GM12801 (cell line): ENCODE measurements around the gene NPR1.

Experiments
- CTCF ChIP-seq: IDR thresholded peaks from one replicate; pipeline ENCODE4 v1.5.1; 2011; ENCODE audit warnings: control low read depth; ENCODE audit not compliant: insufficient read length; ENCODE audit errors: extremely low read depth

The NPR1 gene

GRCh38 chr1:153728305-153729066, 50.0 kb downstream of the NPR1 start:
- no peak for TF ChIP-seq CTCF

- TF ChIP-seq CTCF, result no peak
These were observed 52.0 kb downstream of the NPR1 start for GRCh38 chr1:153730468-153730988.

GRCh38 chr1:153733970-153734369, 55.5 kb downstream of the NPR1 start:
- TF ChIP-seq CTCF, result no peak

- no peak for TF ChIP-seq CTCF
These were observed 56.1 kb downstream of the NPR1 start for GRCh38 chr1:153734396-153735089.

- TF ChIP-seq CTCF, result no peak
These were observed 56.6 kb downstream of the NPR1 start for GRCh38 chr1:153735090-153735420.

- TF ChIP-seq CTCF, result no peak
These were observed 63.5 kb downstream of the NPR1 start for GRCh38 chr1:153741986-153742385.

GRCh38 chr1:153742411-153743142, 64.1 kb downstream of the NPR1 start:
- TF ChIP-seq CTCF, result no peak
